ENCODE results near the gene WDPCP. TPM values are rescaled to one million over a fixed set of nuclear protein-coding genes. Genes with fewer than 3 reads are reported as not detected.

The WDPCP gene
- total and polyA plus RNA-seq, 2 of the 13 experiments (the other 11 are each of a cell fraction or from before 2014, with no cell fraction given) = 2.9 to 5.2 TPM

DNA sequence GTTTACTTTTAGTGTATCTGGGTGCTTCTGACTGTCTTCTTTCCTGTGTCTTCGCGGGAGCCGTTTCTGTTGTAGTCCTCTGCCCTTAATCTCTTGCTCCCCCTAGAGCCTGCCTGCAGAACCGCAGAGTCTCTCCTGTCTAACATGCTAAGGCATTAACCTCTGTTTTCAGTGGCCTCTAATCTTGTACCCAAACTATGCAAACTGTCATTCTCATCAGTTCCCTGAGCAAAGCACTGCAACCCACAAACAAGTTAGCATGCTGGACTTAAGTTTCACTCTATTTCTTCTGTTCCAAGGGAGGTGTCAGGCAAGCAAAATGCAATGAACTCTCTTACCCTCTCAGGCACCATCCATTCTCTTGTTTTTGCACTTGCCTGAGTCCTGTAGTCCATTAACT lies 399.3 kb downstream of the WDPCP start (continued):
- TF ChIP-seq SOX6 (IDR thresholded peaks at IDR 0.05) (no peak), SOX6 (CRISPR knock-in tag; IDR thresholded peaks at IDR 0.05) (0 out of 2 replicates have a peak, but pooled peaks have one; percentile 1), ZNF121 (CRISPR knock-in tag; IDR thresholded peaks at IDR 0.05) (no peak), NCOA1 (CRISPR knock-in tag; IDR thresholded peaks at IDR 0.05) (no peak), ZNF563 (CRISPR knock-in tag; IDR thresholded peaks at IDR 0.05) (no peak), DR1 (CRISPR knock-in tag; IDR thresholded peaks at IDR 0.05) (no peak), ZNF776 (CRISPR knock-in tag; IDR thresholded peaks at IDR 0.05) (no peak), HOXA3 (CRISPR knock-in tag; IDR thresholded peaks at IDR 0.05) (no peak), MXD3 (CRISPR knock-in tag; IDR thresholded peaks at IDR 0.05) (no peak), MLLT10 (CRISPR knock-in tag; IDR thresholded peaks at IDR 0.05) (no peak), AKAP8 (CRISPR knock-in tag; IDR thresholded peaks at IDR 0.05) (no peak), AHR (CRISPR knock-in tag; IDR thresholded peaks at IDR 0.05) (no peak), MAFF (IDR thresholded peaks at IDR 0.05; ENCODE audit: low read depth, low read length) (no peak), IRF9 (CRISPR knock-in tag; IDR thresholded peaks at IDR 0.05; ENCODE audit: borderline replicate concordance) (no peak), BRD4 (CRISPR knock-in tag; IDR thresholded peaks at IDR 0.05) (no peak), ARNT2 (CRISPR knock-in tag; IDR thresholded peaks at IDR 0.05; ENCODE audit: low read depth) (no peak), KLF13 (CRISPR knock-in tag; IDR thresholded peaks at IDR 0.05) (no peak), ZFP62 (CRISPR knock-in tag; IDR thresholded peaks at IDR 0.05) (no peak), ZBTB37 (CRISPR knock-in tag; IDR thresholded peaks at IDR 0.05) (no peak), ZNF629 (CRISPR knock-in tag; conservative IDR thresholded peaks at IDR 0.05) (no peak), SUZ12 (IDR thresholded peaks at IDR 0.05; ENCODE audit: low read depth, low read length) (no peak), ZNF138 (CRISPR knock-in tag; IDR thresholded peaks at IDR 0.05; ENCODE audit: low read depth) (no peak), TIGD3 (CRISPR knock-in tag; IDR thresholded peaks at IDR 0.05; ENCODE audit: borderline replicate concordance) (no peak), EZH2 (conservative IDR thresholded peaks at IDR 0.05; ENCODE audit: low read depth, low read length) (no peak), ZSCAN29 (CRISPR knock-in tag; conservative IDR thresholded peaks at IDR 0.05) (no peak)
- TF ChIP-seq, protein P1, sequence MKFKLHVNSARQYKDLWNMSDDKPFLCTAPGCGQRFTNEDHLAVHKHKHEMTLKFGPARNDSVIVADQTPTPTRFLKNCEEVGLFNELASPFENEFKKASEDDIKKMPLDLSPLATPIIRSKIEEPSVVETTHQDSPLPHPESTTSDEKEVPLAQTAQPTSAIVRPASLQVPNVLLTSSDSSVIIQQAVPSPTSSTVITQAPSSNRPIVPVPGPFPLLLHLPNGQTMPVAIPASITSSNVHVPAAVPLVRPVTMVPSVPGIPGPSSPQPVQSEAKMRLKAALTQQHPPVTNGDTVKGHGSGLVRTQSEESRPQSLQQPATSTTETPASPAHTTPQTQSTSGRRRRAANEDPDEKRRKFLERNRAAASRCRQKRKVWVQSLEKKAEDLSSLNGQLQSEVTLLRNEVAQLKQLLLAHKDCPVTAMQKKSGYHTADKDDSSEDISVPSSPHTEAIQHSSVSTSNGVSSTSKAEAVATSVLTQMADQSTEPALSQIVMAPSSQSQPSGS (CRISPR knock-in tag; IDR thresholded peaks at IDR 0.05) = no peak
- TF ChIP-seq, protein P2, sequence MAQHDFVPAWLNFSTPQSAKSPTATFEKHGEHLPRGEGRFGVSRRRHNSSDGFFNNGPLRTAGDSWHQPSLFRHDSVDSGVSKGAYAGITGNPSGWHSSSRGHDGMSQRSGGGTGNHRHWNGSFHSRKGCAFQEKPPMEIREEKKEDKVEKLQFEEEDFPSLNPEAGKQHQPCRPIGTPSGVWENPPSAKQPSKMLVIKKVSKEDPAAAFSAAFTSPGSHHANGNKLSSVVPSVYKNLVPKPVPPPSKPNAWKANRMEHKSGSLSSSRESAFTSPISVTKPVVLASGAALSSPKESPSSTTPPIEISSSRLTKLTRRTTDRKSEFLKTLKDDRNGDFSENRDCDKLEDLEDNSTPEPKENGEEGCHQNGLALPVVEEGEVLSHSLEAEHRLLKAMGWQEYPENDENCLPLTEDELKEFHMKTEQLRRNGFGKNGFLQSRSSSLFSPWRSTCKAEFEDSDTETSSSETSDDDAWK (CRISPR knock-in tag; IDR thresholded peaks at IDR 0.05) = no peak

Measured in HepG2 (cell line).